Muscle layer of duodenum (tissue), 2 donors: ENCODE results near the gene RAB26.
"Not testable (repeated sequence)": the region's sequence is repeated elsewhere in the genome, so short reads cannot be mapped to it uniquely, and the experiment has no call there.

Experiments used
- H3K27ac ChIP-seq: one replicate; pipeline ENCODE4 v1.7.0; 2013; ENCODE audit warnings: mild to moderate bottlenecking, low read length
- H3K27me3 ChIP-seq: one replicate; pipeline ENCODE4 v1.7.0; 2013; ENCODE audit warnings: low read depth, mild to moderate bottlenecking, control low read depth, low read length
- H3K36me3 ChIP-seq, 2 donors: one replicate each; pipeline ENCODE4 v1.7.0; 2013; ENCODE audit warnings: low read length in 2 of 2, control low read depth in 1 of 2, mild to moderate bottlenecking in 1 of 2; ENCODE audit not compliant: insufficient read depth in 2 of 2, control insufficient read depth in 1 of 2
- H3K4me1 ChIP-seq, 2 donors: one replicate each; pipeline ENCODE4 v1.7.0; 2013; ENCODE audit warnings: low read length in 2 of 2, mild to moderate bottlenecking in 2 of 2, control low read depth in 1 of 2, moderate library complexity in 1 of 2; ENCODE audit not compliant: insufficient read depth in 2 of 2, control insufficient read depth in 1 of 2
- H3K4me3 ChIP-seq, 2 donors: one replicate each; pipeline ENCODE4 v1.7.0; 2013; ENCODE audit warnings: low read length in 2 of 2, low read depth in 1 of 2, mild to moderate bottlenecking in 1 of 2
- H3K9me3 ChIP-seq, 2 donors: one replicate each; pipeline ENCODE4 v1.7.0; 2013; ENCODE audit warnings: low read length in 2 of 2, control low read depth in 1 of 2, mild to moderate bottlenecking in 1 of 2; ENCODE audit not compliant: control insufficient read depth in 1 of 2
- donor health status: healthy.

The RAB26 gene

DNA sequence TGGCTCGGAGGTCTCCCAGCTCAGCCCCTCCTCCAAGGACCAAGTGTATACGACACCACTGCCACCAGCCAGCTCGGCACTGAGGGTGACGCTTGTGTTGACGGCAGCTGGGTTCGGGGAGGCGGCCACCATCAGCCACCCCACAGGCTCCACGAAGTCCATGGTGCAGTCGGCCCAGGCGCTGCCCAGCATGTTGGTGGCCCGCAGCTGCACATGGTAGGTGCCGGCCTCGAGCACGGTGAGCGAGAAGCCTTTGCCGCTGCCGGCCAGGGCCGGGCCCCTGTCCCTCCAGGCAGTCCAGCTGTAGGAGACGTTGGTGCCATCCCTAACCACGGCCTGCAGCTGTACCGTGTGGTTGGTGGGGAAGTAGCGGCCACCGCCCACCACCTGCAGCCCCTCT lies 38.6 kb upstream of the RAB26 start:
- peaks cover 0 to 72% of the 10 kb centered on the region in 2 donors for H3K36me3 ChIP-seq
- H3K9me3 ChIP-seq, result not testable (repeated sequence)

DNA sequence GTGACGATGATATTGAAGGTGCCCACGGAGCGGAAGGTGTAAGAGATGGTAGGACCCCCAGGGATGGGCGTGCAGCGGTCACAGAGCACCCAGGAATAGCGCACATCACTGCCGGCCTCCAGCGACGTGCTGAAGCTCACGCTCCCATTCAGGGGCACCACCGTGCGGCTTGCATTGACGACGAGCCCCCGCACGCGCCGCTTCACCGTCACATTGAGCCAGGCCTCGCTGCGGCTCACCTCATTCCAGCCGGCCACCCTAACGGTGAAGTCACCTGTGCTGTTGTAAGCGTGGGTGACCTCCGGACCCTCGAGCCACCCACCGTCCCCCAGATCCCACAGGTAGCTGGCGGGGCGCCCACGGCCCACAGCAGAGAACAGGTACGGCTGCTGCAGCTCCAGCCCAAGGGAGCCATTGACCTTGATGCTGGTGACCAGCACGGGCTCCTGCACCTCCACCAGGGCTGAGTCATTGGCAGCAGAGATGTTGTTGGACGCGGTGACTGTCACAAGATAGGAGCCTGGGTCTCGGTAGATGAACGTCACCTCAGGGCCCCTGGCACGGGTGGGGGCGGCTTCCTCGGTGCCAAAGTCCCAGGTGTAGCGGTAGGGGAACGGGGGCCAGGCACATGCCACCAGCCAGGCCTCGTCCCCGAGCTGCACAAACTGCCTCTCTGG lies 38.0 kb upstream of the RAB26 start:
- not testable (repeated sequence) for H3K9me3 ChIP-seq, H3K27me3 ChIP-seq, H3K4me3 ChIP-seq, H3K4me1 ChIP-seq, H3K27ac ChIP-seq
- peaks cover 0 to 67% of the 10 kb centered on the region in 2 donors for H3K36me3 ChIP-seq

More for the DNA sequence above, 38.6 kb upstream of the RAB26 start:
- H3K27ac ChIP-seq, H3K4me1 ChIP-seq, H3K4me3 ChIP-seq, H3K27me3 ChIP-seq: not testable (repeated sequence)

DNA sequence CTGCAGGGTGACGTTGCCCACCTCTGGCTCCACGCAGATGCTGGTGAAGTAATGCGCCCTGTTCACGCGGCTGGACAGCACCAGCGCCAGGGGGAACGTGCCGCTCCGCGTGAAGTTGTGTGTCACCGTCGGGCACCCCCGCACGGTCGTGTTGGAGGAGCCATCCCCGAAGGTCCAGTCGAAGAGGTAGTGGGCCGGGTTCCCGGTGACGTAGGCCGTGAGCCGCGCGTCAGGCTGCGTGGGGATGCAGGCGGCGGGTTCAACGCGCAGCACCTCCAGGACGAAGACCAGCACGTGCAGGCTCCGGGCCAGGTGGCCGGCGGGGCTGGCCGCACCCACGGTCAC lies 37.4 kb upstream of the RAB26 start:
- not testable (repeated sequence) for H3K9me3 ChIP-seq, H3K27me3 ChIP-seq, H3K4me3 ChIP-seq, H3K27ac ChIP-seq, H3K4me1 ChIP-seq
- peaks cover 0 to 63% of the 10 kb centered on the region in 2 donors for H3K36me3 ChIP-seq

DNA sequence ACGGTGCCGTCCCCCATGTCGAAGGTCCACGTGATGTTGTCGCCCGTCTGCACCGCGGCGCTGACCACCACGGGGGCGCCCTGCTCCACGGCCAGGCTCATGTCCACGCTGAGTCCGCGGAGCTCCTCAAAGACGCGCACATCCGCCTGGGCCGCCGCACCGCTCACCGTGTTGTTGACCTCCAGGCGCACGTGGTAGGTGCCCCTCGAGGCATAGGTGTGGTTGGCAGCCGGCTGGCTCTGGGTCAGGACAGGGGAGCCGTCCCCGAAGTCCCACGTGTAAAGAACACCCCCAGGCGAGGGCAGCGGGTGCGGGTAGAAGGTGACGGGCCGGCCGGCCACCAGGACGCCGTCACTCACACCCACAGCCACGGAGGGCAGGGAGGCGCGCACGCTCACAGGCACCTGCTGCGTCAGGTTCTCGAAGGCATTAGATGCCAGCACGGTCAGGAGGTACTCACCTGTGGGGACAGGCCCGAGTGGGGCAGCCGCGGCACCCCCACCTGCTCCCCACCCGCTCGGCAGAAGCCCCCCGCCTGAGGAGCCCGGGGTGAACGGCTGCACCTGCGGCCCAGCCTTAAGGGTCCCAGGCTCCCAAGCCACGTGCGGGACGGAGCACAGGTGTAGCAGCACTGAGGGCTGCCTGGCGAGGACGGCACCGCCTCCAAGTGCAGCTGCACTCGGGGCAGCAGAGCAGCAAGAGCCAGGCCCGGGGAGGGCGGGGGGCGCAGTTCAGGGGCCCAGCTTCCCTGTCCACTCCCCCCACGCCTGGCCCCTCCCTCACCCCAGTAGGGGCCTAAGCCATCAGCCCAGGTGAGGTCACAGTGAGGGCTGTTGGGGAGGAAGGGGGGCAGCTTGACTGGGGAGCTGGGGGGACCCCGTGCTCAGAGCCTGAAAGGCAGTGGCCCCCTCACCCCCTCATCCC lies 36.8 kb upstream of the RAB26 start:
- not testable (repeated sequence) for H3K9me3 ChIP-seq, H3K27me3 ChIP-seq, H3K4me1 ChIP-seq, H3K4me3 ChIP-seq, H3K27ac ChIP-seq
- peaks cover 0 to 58% of the 10 kb centered on the region in 2 donors for H3K36me3 ChIP-seq

GRCh38 chr16:2112539-2113106 lies 35.8 kb upstream of the RAB26 start:
- not testable (repeated sequence) for H3K27ac ChIP-seq, H3K9me3 ChIP-seq, H3K4me1 ChIP-seq, H3K27me3 ChIP-seq, H3K4me3 ChIP-seq
- H3K36me3 ChIP-seq, result peaks cover 0 to 50% of the 10 kb centered on the region in 2 donors

- H3K27me3 ChIP-seq, H3K9me3 ChIP-seq, H3K4me3 ChIP-seq, H3K27ac ChIP-seq, H3K4me1 ChIP-seq: not testable (repeated sequence)
- peaks cover 0 to 38% of the 10 kb centered on the region in 2 donors for H3K36me3 ChIP-seq
Measured at GRCh38 chr16:2114225-2114624, 34.2 kb upstream of the RAB26 start.

GRCh38 chr16:2114885-2115590 lies 33.4 kb upstream of the RAB26 start:
- H3K9me3 ChIP-seq, H3K4me1 ChIP-seq, H3K4me3 ChIP-seq, H3K27ac ChIP-seq, H3K27me3 ChIP-seq: not testable (repeated sequence)
- H3K36me3 ChIP-seq, result peaks cover 0 to 35% of the 10 kb centered on the region in 2 donors

DNA sequence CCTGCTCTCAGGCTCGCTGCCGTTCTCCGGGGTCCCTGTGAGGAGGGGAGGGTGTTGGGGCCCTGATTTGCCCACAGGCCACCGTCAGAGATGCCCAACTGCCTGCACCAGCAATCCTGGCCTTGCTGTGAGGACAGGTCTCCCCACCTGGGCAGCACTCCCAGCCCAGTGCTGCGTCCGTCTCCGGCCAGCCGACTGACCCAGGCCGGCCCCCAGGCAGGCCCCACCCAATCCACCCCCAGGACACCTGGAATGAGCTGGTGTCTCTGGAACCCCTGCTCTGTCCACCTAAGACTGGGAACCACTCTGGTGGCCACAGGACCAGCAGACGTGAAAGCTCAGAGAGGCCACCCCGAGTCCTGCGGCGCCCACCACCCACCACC lies 32.8 kb upstream of the RAB26 start:
- peaks cover 0 to 31% of the 10 kb centered on the region in 2 donors for H3K36me3 ChIP-seq
- H3K9me3 ChIP-seq, result no peaks in the 10 kb centered on the region
- peaks cover 0 to 6% of the 10 kb centered on the region in 2 donors for H3K4me1 ChIP-seq
- H3K27me3 ChIP-seq, result no peaks in the 10 kb centered on the region
- no peak overlapping the region for H3K27ac ChIP-seq
- no peak overlapping the region for H3K4me3 ChIP-seq

DNA sequence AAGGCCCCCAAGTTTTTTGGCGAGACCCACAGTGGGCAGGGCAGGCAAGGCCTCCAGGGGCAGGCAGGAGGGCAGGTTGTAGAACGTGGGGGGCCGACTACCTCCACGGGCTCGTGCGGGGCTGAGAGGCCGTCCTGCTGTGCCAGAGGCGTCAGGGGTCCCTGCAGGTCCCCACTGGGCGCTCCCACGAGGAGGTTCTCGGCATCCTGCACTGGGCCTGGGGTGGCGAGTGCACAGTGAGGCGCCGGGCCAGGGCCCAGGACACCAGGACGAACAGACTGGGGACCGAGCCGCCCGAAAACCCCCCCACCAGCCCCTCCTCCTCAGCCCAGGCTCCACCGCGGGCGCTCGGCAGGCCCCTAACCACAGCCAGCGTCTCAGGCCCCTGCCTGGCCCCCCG lies 32.0 kb upstream of the RAB26 start:
- not testable (repeated sequence) for H3K4me1 ChIP-seq, H3K27ac ChIP-seq

GRCh38 chr16:2117341-2117740 lies 31.1 kb upstream of the RAB26 start:
- not testable (repeated sequence) for H3K4me3 ChIP-seq, H3K9me3 ChIP-seq, H3K27me3 ChIP-seq, H3K27ac ChIP-seq
- H3K36me3 ChIP-seq, result peaks cover 0 to 15% of the 10 kb centered on the region in 2 donors
- peaks cover 0 to 13% of the 10 kb centered on the region in 2 donors for H3K4me1 ChIP-seq

More for the DNA sequence above, 32.0 kb upstream of the RAB26 start:
- not testable (repeated sequence) for H3K9me3 ChIP-seq, H3K27me3 ChIP-seq, H3K4me3 ChIP-seq
- H3K36me3 ChIP-seq, result peaks cover 0 to 23% of the 10 kb centered on the region in 2 donors
